ENCODE results near the gene IQSEC1.
A peak's percentile ranks its signal among the peaks of the same experiment; 100 is the strongest.

Gene IQSEC1

DNA sequence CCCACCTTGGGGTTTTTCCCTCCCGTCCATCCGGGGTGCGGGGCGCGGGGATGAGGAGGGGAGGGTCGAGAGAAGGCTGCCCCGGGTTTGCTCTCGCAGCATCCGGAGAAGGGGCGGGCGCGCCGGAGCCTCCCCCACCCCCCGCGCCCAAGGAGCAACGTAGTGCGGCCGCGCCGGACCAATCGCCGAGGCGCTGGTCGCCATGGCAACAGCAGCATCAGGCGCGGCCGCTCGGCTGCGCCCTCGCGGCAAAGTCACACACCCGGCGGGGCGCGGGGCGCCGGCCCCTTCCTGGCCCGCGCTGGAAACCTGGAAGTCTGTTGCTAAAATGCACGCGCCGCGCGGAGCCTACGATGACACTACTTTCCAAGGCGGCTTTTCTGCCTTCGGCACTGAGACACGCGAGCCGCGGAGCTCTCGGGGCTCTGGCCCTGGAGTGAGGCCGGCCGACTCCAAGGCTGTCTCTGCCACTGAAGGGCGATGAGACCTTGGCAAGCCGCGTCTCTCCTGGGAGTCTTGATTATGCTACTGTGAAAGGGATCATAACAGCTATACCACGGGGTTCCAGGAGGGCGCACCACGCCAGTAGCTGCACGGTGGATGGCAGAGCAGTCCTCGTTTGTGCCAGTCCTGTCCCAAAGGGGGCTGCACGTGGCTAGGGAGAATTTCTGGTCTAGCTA, at the start of gene IQSEC1:
IQSEC1 (minus strand) TSS at position 104 of the 680 bp plus-strand sequence. CDS start 415 bp downstream, outside the sequence.
- DNase-seq (ENCODE audit: low read depth), result peak; percentile 53

GRCh38 chr3:13122081-13123012, 49.1 kb upstream of the IQSEC1 start:
- no peak for DNase-seq (ENCODE audit: low read depth)

DNA sequence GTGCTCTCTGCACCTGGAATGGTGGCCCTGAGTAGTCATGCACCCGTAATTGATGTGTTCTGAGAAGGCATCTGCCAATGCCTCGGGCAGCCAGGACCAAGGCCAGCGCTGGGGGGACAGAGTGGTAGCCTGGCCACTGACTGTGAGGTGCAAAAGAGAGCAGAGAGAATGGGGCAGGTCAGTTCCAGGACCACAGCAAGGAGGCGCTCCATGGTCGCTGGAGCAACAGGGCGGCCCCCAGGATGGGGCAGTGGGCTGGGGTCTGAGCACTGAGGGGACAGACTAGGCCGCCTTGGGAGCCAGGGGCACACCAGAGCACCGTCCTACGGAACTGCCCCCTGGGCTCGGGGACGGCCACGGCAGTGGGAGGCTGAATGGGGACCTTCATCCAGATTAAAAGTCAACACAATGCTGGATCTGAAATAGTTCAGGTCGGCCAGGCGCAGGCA, 48.3 kb upstream of the IQSEC1 start:
- no peak for DNase-seq (ENCODE audit: low read depth)

- DNase-seq (ENCODE audit: low read depth), result no peak
Observed at GRCh38 chr3:13120928-13121552, 47.8 kb upstream of the IQSEC1 start.

DNA sequence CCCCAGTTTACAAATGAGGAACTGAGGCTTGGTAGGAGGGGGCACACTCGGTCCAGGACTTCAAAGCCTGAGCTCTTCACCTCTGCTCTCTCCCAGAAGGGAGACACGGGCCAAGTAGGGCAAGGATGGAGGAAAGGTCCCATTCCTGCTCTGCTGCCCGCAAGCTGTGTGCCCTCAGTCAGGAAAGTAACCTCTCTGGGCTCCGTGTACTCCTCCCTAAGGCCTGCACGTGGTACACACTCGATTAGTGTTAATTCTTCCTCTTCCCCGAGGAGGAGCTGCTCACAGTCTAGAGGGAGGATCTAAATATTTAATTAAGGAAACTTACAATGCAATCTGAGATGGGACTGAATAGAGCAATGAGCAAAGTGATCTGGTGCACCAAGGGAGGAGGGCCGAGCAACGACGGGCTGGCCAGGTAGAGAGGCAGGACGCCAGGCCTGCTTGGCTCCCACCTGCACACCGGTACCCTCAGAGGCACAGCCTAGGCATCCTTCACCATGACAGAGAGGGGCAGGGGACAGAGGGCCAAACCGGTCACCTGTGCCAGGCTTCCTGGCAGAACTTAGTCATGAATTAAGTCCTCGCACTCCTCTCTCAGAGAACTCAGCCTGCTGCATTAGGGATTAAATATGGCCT, 47.2 kb upstream of the IQSEC1 start:
- DNase-seq (ENCODE audit: low read depth), result no peak

- DNase-seq (ENCODE audit: low read depth), result no peak
Observed at GRCh38 chr3:13119471-13120220, 46.4 kb upstream of the IQSEC1 start.

DNA sequence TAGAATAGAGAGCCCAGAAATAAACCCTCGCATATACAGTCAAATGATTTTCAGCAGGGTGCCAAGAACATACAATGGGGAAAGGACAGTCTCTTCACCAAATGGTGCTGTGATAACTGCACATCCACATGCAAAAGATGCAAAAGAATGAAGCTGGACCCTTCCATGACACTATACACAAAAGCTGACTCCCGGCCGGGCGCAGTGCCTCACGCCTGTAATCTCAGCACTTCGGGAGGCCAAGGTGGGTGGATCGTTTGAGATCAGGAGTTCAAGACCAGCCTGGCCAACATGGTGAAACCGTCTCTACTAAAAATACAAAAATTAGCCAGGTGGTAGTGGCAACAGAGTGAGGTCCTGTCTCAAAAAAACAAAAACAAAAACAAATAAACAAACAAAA, 43.2 kb upstream of the IQSEC1 start:
- no peak for DNase-seq (ENCODE audit: low read depth)

DNA sequence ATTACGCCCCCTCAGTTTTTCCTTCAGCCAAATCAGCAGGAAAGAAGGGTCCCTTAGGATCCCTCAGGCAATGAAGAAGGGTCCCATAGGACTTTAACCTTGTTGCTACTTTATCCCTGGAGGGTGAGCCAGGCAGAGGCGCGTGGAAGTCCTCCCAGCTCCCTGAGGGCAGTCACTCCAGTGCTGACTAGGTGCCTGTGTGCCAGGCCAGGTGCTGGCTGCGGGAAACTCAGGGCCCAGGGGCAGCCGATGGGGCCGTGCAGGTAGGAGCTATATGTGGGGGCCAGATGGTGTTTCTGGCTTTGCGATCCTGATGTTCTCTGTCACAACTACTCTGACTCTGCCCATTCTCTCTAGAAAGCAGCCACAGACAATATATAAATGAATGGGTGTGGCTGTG, 42.8 kb upstream of the IQSEC1 start:
- DNase-seq (ENCODE audit: low read depth), result no peak

DNA sequence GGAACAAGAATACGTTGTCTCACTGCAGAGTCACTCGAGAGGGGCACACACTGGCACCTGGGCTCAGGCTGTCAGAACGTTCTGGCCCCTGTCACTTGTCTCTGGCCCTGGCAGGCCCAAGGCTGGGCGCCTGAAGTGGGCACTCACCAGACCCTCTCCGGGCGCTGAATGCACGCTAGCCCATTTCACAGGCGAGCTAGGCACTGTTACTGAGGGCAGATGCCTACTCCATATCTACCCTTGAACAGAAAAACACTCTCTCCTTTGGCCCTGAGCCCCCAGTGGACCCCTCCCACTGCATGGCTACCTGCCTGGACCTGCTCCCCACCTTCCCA, 42.3 kb upstream of the IQSEC1 start:
- no peak for DNase-seq (ENCODE audit: low read depth)

GRCh38 chr3:13114811-13115575, 41.8 kb upstream of the IQSEC1 start:
- DNase-seq (ENCODE audit: low read depth), result no peak

- no peak for DNase-seq (ENCODE audit: low read depth)
Observed at GRCh38 chr3:13113346-13114330, 40.4 kb upstream of the IQSEC1 start.

DNA sequence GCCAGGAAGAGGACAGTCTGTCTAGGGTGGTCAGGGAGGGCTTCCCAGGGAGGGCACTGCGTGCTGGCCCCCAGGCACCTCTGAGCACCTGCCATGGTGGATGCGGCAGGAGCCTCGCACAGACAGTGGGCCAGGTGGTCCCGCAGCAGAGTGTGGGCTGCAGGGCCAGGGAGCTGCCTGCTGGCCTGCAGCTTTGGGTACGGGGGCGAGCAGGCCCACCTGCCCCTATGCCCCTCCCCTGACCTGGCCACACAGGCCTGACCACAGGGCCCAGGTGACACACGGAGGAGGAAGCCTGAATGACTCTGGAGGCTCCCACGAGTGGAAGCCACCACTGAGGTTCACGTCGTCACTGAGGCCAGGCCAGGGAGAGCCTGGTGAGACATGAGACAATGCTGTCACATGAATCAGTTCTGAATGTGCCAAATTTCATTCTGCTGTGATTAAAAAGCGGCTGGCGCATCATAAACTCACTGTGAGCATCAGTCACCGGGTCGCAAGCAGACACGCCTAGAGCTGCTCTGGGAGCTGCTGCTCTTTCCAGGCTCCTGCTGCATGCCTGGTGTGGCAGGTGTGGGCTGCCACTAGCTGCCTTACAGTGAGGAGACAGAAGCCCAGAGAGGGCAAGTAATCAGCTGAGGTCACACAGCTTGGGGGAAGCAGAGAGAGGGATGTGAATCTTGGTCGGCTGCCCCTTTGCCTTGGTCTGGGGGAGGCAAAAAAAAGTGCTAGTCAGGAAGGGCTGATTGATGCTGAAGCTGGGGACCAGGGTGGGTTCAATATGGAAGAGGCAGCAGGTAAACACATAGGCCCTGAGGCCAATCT, 39.5 kb upstream of the IQSEC1 start:
- DNase-seq (ENCODE audit: low read depth), result no peak

DNA sequence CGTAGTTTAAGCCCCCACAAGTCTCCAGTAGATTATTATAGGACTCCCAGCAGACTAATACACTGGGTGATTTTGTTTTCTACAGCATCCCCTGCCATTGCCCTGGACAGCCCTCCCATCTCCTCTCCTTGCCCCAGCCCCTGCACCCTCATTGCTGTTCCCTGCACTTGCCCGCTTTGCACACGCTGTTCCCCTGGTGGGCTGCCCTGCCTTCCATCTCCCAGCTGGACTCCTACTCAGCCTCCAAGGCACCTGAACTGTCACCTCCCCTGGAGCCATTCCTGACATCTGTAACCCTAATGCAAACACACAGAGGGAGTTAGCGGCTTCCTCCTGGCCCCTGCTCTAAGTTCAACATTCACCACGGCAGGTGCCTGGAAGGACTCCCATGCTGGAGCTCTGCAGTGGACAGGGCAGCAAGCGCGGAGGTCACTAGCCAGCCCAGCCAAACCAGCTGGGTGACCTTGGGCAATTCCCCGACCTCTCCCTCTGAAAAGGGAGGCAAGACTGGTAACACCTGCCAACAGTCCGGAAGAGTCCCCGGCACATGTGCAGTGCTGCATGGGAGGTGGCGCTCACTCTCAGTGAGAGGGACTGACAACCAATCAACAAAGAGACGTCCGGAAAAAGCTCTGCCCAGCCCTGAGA, 38.8 kb upstream of the IQSEC1 start:
- no peak for DNase-seq (ENCODE audit: low read depth)

- DNase-seq (ENCODE audit: low read depth), result no peak
Observed at GRCh38 chr3:13111173-13111872, 38.1 kb upstream of the IQSEC1 start.

- DNase-seq (ENCODE audit: low read depth), result no peak
Observed at GRCh38 chr3:13110678-13111116, 37.5 kb upstream of the IQSEC1 start.

DNA sequence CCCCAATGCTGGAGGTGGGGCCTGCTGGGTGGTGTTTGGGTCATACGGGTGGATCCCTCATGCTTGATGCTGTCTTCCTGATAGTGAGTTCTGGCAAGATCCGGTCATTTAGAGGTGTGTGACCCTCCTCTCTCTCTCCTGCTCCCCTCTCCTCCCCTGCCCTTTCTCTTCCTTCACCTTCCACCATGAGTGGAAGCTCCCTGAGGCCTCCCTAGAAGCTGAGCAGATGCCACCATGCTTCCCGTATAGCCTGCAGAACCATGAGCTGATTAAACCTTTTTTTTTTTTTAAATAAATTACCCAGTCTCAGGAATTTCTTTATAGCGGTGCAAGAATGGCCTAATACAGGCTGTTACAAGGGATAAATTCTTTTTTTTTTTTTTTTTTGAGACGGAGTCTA, 36.3 kb upstream of the IQSEC1 start:
- DNase-seq (ENCODE audit: low read depth), result no peak

- no peak for DNase-seq (ENCODE audit: low read depth)
Observed at GRCh38 chr3:13108861-13109260, 35.6 kb upstream of the IQSEC1 start.

GRCh38 chr3:13107661-13108060, 34.4 kb upstream of the IQSEC1 start:
- DNase-seq (ENCODE audit: low read depth), result no peak

Measured in stimulated activated CD4-positive, alpha-beta T cell treated with anti-CD3 and anti-CD28 coated beads, Interleukin-2, amount 100 ng/mL, for 4 hours (primary cell).